Forelimb muscle (tissue), 1 donor: ENCODE data around the gene PSD4. TPM values are rescaled to one million over a fixed set of nuclear protein-coding genes. Genes with fewer than 3 reads are reported as not detected.

Experiments used
- DNase-seq: peaks from one replicate; pipeline ENCODE4 v3.0.0-alpha.2; 2013; ENCODE audit warnings: low read depth
- polyA plus RNA-seq: library from polyadenylated mRNA; unstranded; fragments of 120-200 nt; gene quantifications from one replicate; pipeline ENCODE4 v1.2.1, GENCODE V29; 2013; ENCODE audit not compliant: insufficient read length

The PSD4 gene
- polyA plus RNA-seq, 1 donor, result 1.3 TPM

- no peak for DNase-seq
Observed at GRCh38 chr2:113167962-113168340, 5.8 kb upstream of the PSD4 start.

- DNase-seq, result no peak
Observed at GRCh38 chr2:113169002-113169530, 4.7 kb upstream of the PSD4 start.

GRCh38 chr2:113169586-113169985 lies 4.2 kb upstream of the PSD4 start:
- DNase-seq, result no peak

- DNase-seq, result no peak
Observed at GRCh38 chr2:113171334-113172075, 2.3 kb upstream of the PSD4 start.

- DNase-seq, result no peak
Observed at GRCh38 chr2:113172721-113173541, 840 bp upstream of the PSD4 start.

- no peak for DNase-seq
Observed at GRCh38 chr2:113174376-113174750, 592 bp downstream of the PSD4 start.

GRCh38 chr2:113175042-113175628 lies 1.4 kb downstream of the PSD4 start:
- DNase-seq, result no peak

- DNase-seq, result no peak
Observed at GRCh38 chr2:113175736-113176695, 2.2 kb downstream of the PSD4 start.

GRCh38 chr2:113176696-113177355 lies 3.1 kb downstream of the PSD4 start:
- no peak for DNase-seq

- no peak for DNase-seq
Observed at GRCh38 chr2:113178069-113178746, 4.4 kb downstream of the PSD4 start.

- no peak for DNase-seq
Observed at GRCh38 chr2:113178891-113179290, 5.1 kb downstream of the PSD4 start.

- no peak for DNase-seq
Observed at GRCh38 chr2:113179446-113180045, 5.8 kb downstream of the PSD4 start.

GRCh38 chr2:113180131-113180946 lies 6.6 kb downstream of the PSD4 start:
- DNase-seq, result no peak

GRCh38 chr2:113181258-113182051 lies 7.7 kb downstream of the PSD4 start:
- no peak for DNase-seq

GRCh38 chr2:113182471-113183260 lies 8.9 kb downstream of the PSD4 start:
- DNase-seq, result no peak

GRCh38 chr2:113183264-113183663 lies 9.5 kb downstream of the PSD4 start:
- DNase-seq, result no peak

GRCh38 chr2:113183703-113184102 lies 9.9 kb downstream of the PSD4 start:
- no peak for DNase-seq
